22Rv1 (cell line): ENCODE data around the gene MCM3AP.
A peak's percentile ranks its signal among the peaks of the same experiment; 100 is the strongest.

Experiments used
- H3K27ac ChIP-seq: fragments of 450-650 bp; 2 replicates; pipeline ENCODE4 v1.5.1; 2017
- CTCF ChIP-seq: fragments of 450-650 bp; IDR thresholded peaks from 2 replicates; pipeline ENCODE4 v1.5.1; 2017; ENCODE audit warnings: mild to moderate bottlenecking
- ZFX ChIP-seq: fragments of 450-650 bp; IDR thresholded peaks from 2 replicates; pipeline ENCODE4 v1.6.1; 2017; ENCODE audit warnings: antibody characterized with exemption, borderline replicate concordance

Gene MCM3AP

GRCh38 chr21:46285761-46286647 is 593 bp upstream of the MCM3AP start, which contains the start of gene YBEY:
YBEY (plus strand) TSS chr21:46286342; CDS start chr21:46286914, 572 bp downstream.
- H3K27ac ChIP-seq: peak within 1 kb of the TSS; percentile 89
- TF ChIP-seq ZFX (no peak), CTCF (peak; percentile 40)

- H3K27ac ChIP-seq: peak overlapping the region; percentile 89
- TF ChIP-seq ZFX (no peak), CTCF (no peak)
Measured at GRCh38 chr21:46284733-46285132, 678 bp downstream of the MCM3AP start.

- TF ChIP-seq CTCF (no peak), ZFX (no peak)
- no peak overlapping the region for H3K27ac ChIP-seq
Measured at GRCh38 chr21:46284077-46284644, 1.2 kb downstream of the MCM3AP start.

GRCh38 chr21:46274797-46275390 is 10.5 kb downstream of the MCM3AP start:
- TF ChIP-seq ZFX: no peak
- no peak for TF ChIP-seq CTCF
- H3K27ac ChIP-seq: no peak overlapping the region

GRCh38 chr21:46273341-46273740 is 12.1 kb downstream of the MCM3AP start:
- no peak overlapping the region for H3K27ac ChIP-seq
- TF ChIP-seq ZFX (no peak), CTCF (no peak)

GRCh38 chr21:46269466-46269865 is 15.9 kb downstream of the MCM3AP start:
- TF ChIP-seq CTCF (no peak), ZFX (no peak)
- H3K27ac ChIP-seq: no peak overlapping the region

- TF ChIP-seq CTCF: no peak
- no peak for TF ChIP-seq ZFX
- H3K27ac ChIP-seq: no peak overlapping the region
Measured at GRCh38 chr21:46268371-46268770, 17.0 kb downstream of the MCM3AP start.
